Hindlimb muscle (tissue), 1 donor: ENCODE measurements around the gene ANKRD36B. TPM values are rescaled to one million over a fixed set of nuclear protein-coding genes. Genes with fewer than 3 reads are reported as not detected.
"Not testable (repeated sequence)": the region's sequence is repeated elsewhere in the genome, so short reads cannot be mapped to it uniquely, and the experiment has no call there.

ENCODE experiments used
- DNase-seq: peaks from one replicate; pipeline ENCODE4 v3.0.0-alpha.2; 2013
- polyA plus RNA-seq: library from polyadenylated mRNA; unstranded; fragments of 120-200 nt; gene quantifications from one replicate; pipeline ENCODE4 v1.2.1, GENCODE V29; 2013; ENCODE audit not compliant: insufficient read length

Gene ANKRD36B
- polyA plus RNA-seq, 1 donor = 20.8 TPM

GRCh38 chr2:97548536-97548935 lies 41.1 kb downstream of the ANKRD36B start:
- not testable (repeated sequence) for DNase-seq

GRCh38 chr2:97546711-97547110 lies 43.0 kb downstream of the ANKRD36B start:
- DNase-seq = no peak

GRCh38 chr2:97544911-97545310 lies 44.8 kb downstream of the ANKRD36B start:
- not testable (repeated sequence) for DNase-seq

GRCh38 chr2:97525904-97526303 lies 63.8 kb downstream of the ANKRD36B start:
- DNase-seq = not testable (repeated sequence)

- DNase-seq = not testable (repeated sequence)
Measured at GRCh38 chr2:97523816-97524215, 65.9 kb downstream of the ANKRD36B start.

GRCh38 chr2:97522916-97523555 lies 66.6 kb downstream of the ANKRD36B start:
- not testable (repeated sequence) for DNase-seq

- DNase-seq = not testable (repeated sequence)
Measured at GRCh38 chr2:97495651-97496050, 94.0 kb downstream of the ANKRD36B start.

- not testable (repeated sequence) for DNase-seq
Measured at GRCh38 chr2:97490141-97490540, 99.5 kb downstream of the ANKRD36B start.

Other genes with a start within 250 kb of the ANKRD36B start
- gene COX5B, start 56.2 kb upstream of the ANKRD36B start, polyA plus RNA-seq = 156 TPM
- gene ACTR1B, start 74.2 kb upstream of the ANKRD36B start, polyA plus RNA-seq = 50.4 TPM
- gene C2orf92, start 79.8 kb upstream of the ANKRD36B start, polyA plus RNA-seq = 20.0 TPM
- 3.6 TPM for gene ZAP70, start 123.7 kb upstream of the ANKRD36B start, polyA plus RNA-seq